PFSK-1 (cell line): ENCODE results near the gene HSD17B7.

Experiments
- FOXP2 ChIP-seq: optimal IDR thresholded peaks from 2 replicates; pipeline ENCODE3; 2011; ENCODE audit warnings: borderline replicate concordance, control low read depth, inconsistent platforms; ENCODE audit not compliant: insufficient read depth; ENCODE audit errors: extremely low read length, extremely low read depth
- POLR2AphosphoS5 ChIP-seq: IDR thresholded peaks from 2 replicates; pipeline ENCODE4 v1.6.1; 2012; ENCODE audit warnings: low read depth, mild to moderate bottlenecking, control low read depth, low read length, moderate library complexity
- REST ChIP-seq, 2 experiments: IDR thresholded peaks; 2 replicates each; pipeline versions ENCODE4 v1.6.1 to v1.8.0; 2011 to 2012; ENCODE audit warnings: low read depth in 2 of 2, low read length in 2 of 2, control low read depth in 1 of 2, inconsistent platforms in 1 of 2, mild to moderate bottlenecking in 1 of 2, moderate library complexity in 1 of 2; ENCODE audit not compliant: insufficient read depth in 1 of 2
- SIN3A ChIP-seq: IDR thresholded peaks from 2 replicates; pipeline ENCODE4 v1.6.1; 2012; ENCODE audit warnings: mild to moderate bottlenecking, low read length, moderate library complexity, borderline replicate concordance; ENCODE audit not compliant: insufficient read depth
- TAF1 ChIP-seq: IDR thresholded peaks from 2 replicates; pipeline ENCODE4 v1.6.1; 2012; ENCODE audit warnings: low read length, control low read depth, borderline replicate concordance; ENCODE audit not compliant: insufficient read depth

- TF ChIP-seq TAF1 (no peak), REST (IDR thresholded peaks at IDR 0.05; ENCODE audit: insufficient read depth in 1 of 2, low read depth in 2 of 2, low read length in 2 of 2) (no peak), POLR2AphosphoS5 (no peak), SIN3A (no peak), FOXP2 (no peak)
Measured at GRCh38 chr1:162854245-162854882, 63.9 kb downstream of the HSD17B7 start.
